Mesenteric fat pad (tissue), 1 donor: ENCODE measurements around the gene MMRN2. TPM values are rescaled to one million over a fixed set of nuclear protein-coding genes. Genes with fewer than 3 reads are reported as not detected.
A peak's percentile ranks its signal among the peaks of the same experiment; 100 is the strongest.
"Not testable (repeated sequence)": the region's sequence is repeated elsewhere in the genome, so short reads cannot be mapped to it uniquely, and the experiment has no call there.

Source experiments
- DNase-seq: peaks from one replicate; pipeline ENCODE4 v3.0.0-alpha.2; 2020; ENCODE audit warnings: low spot score
- total RNA-seq: library from RNA; stranded (reverse); fragmentation: NEBNext Ultra II Directional; extraction: Animal tissue kit (Norgen Biotek cat#: 25700); gene quantifications from one replicate; pipeline ENCODE4 v1.2.1, GENCODE V29; 2021
- donor health status: DM: yes; HTN: yes; CAD: no.

The MMRN2 gene
- total RNA-seq, 1 donor from 2014 or later = 78.4 TPM

DNA sequence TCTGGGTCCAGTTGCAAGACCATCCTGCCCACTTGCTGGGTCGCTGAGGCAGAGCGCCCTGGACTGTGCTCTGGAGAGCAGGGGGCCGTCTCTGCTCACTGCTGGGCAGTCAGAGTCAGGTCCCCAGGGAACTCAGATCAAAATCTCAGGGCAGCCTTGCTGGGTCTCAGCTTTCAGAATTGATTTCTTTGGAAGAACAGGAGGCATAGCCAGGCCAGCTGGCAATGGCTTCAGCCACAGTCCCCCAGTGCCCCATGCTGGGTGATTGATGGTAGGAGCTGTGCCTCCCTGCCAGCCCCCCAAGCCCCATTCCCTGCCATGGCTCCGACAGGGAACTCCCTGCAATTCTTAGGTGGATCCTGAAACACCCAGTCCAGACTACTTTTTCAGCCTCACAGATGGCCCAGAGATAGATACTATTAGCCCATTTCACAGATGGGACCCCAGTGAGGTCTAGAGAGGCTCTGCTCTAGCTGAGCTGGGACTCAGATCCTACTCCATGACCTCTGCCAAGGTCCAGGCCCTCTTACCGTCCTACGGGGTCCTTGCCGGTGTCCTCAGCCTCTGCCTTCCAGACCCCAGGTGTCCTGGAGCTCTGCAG lies 467 bp downstream of the MMRN2 start:
- DNase-seq = no peak

- DNase-seq = no peak
Measured at GRCh38 chr10:86956195-86956847, 1.1 kb downstream of the MMRN2 start.

DNA sequence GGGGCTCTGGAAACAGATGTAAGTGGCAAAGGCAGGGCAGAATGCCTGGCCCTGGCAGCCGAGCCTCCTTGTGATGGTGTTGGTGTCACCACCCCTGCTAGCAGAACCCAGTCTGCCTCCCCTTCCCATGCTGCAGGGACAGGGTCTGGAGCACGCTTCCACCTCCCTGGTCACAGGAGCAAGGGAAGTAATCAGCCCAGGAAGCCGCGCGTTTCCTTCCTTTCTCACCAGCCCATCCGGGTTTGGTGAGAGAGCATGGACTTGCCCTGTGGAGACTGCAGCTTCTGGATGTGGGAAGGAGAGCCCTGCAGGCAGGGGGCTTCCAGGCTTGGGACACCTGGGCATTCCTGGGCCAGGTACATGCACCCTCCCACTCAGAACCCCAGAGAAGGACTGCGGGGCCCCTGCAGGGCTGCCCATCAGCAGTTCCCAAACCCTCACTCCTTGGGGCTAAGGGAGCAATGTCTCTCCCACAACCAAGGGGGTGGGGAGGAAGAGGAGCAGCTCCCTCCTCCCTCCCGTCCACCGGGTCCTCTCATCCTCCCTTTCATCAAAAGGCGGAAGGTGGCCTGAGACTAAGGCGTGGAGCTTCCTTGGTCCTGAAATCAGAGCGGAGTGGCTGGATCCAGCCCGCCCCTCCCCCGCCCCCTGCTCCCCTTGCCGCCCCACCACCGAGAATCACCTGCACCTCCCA lies 1.8 kb downstream of the MMRN2 start:
- DNase-seq = no peak

DNA sequence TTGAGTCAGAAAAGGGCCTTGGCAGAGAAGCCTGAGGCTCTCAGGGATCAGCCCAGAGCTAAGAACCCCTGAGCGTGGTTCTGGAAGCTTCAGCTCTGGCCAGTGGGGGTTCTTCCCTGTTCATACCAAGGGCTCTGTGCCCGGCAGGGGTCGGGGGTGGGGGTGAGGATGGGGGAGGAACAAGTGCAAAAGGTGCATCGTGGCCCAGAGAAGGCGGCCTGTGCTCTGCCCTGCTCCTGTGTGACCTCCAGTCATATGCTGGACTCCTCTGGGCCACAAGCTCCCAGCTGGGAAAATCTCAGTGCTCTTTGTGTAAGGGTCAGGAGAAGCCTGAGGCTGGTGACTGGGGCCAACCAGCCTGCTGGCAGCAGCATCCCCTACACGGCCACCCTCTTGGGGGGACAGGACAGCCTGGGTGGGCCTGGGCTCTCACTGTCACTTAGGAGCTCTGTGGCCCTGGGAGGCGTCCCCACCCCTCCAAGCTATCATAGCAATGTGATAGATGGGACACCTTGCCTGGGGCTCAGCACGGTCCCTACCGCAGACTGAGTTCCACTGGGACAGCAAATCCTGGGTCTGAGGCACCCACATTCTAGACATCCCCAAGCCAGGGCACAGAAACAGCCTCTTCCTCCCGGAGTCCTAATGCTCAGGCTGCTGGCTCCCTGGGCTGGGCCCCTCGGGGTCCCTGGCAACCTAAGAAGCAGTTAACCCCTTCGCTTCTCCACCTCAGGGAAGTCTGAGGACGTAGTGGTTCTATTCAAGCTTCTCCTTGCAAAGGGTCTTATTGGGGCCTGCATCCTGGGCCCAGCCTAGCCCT lies 2.5 kb downstream of the MMRN2 start:
- no peak for DNase-seq

- no peak for DNase-seq
Measured at GRCh38 chr10:86953747-86954680, 3.4 kb downstream of the MMRN2 start.

DNA sequence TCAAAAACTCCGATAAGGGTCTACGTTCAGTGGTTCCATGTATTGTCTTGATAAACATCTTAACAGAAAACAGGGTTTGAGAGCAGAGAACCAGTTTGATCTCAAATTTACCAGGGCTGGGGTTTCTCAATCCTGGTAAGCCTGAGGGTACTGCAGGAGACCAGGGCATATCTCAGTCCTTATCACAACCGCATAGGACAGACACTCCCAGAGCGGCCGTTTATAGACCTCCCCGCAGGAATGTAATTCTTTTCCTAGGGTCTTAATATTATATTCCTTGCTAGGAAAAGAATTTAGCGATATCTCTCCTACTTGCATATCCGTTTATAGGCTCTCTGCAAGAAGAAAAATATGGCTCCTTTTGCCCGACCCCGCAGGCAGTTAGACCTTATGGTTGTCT lies 4.7 kb downstream of the MMRN2 start:
- DNase-seq = not testable (repeated sequence)

DNA sequence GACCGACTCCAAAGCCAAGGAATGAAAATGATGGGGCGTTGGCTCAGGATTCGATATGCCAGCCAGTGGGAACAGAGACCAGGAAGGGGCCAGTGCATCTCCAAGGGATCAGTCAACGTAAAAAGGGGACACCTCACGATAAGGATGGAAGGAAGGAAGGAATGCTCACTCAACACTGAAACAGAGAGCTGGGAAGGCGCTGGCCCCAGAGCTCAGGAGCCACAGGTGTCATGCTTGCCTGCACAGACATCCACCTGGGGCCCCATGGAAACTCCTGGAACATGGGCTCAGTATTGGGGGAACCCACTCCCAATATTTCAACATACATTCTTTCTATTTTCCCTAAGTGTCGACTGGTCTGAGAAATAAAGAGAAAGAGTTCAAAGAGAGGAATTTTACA lies 5.3 kb downstream of the MMRN2 start:
- no peak for DNase-seq

DNA sequence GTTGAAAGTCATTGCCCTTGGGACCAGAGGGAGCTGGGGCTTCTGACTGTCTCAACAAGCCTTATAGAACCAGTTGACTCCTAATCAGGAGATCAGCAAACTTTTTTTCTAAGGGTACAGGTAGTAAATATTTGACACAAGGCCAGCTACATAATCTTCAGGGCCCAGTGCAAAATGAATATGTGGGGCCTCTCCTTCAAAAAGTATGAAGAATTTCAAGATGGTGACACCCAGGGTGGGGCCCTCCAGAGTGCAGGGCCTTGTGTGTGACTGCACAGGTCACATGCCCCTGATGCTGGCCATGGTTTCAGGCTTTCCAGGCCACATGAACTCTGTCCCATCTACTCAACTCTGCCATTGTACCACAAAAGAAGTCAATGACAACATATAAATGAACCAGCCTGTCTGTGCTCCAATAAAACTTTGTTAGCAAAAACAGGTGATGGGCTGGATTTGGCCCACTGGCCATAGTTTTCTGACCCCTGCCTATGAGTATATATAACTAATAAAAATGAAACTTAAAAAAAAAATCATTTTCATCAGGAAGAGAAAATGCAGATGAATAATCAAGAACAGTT lies 6.1 kb downstream of the MMRN2 start:
- DNase-seq = no peak

DNA sequence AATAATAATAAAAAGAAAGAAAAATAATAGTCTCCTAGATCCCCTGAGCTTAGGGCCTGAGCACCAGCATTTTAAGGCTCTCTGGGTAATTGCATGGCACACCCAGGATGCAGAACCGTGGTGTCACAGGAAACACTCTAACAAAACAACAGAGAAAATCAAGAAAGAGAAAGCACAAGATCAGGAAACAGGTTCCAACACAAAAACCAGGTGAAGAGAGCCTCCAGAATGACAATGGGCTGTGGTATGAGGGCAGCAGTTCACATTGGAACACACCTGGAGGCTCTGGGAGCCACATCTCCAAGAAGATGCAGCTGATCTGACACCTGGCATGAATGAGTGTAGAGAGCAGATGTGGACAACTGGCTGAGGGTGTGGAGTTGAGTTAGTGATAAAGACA lies 7.1 kb downstream of the MMRN2 start:
- DNase-seq = no peak

DNA sequence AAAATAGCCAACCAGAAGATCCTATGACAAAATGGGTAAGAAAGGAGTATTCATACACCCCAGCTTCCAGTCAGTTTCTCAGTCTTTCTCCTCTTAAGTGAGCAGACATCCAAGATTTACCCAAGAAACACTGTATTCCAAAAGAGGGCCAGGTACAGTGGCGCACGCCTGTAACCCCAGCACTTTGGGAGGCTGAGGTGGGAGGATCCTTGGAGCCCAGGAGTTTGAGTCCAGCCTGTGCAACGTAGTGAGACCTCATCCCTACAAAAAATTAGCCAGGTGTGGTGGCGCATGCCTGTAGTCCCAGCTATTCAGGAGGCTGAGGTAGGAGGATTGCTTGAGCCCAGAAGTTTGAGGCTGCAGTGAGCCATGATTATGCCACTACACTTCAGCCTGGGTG lies 9.6 kb downstream of the MMRN2 start:
- peak; percentile 57 for DNase-seq

DNA sequence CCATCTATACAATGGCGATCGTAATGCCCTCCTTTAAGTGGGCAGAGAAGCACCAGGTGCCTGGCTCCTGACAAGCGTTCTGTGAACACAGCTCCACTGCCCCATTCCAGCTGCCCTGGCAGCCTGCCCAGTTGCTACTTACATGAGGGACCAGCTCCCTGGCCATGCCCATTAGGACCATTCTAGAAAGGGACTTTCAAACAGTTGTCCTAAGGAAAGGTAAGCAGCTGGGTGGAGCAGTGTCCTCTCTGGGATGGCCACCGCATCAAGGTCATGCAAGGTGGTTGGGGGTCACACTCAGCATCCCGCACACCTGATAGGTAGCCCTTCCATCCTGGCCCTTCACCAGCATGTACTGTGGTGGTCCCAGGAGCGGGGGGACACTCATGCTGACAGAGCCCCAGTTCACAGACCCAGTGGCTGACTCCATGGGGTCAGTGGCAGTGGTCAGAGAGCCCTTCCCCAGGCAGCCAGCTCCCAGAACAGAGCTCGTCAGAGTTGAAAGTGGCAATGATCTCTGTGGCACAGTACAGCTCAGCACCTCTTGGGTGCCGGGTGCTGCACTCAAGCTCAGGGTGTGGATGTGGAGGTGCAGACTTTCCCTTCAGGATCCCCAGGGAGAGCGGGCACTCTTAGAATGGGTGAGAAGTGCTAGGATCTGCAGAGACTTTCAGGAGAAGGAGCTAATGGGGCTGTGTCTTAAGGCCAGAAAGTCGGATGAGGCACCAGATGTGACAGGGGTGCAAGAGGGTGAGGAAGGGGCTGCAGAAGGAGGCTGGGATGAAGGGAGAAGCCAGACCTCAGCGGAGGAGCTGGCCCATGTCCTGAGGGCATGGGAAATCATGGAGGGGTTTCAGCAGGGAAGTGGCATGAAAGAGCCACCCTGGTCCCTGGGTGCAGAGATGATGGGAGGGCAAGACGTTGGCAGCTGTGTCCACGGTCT lies 10.9 kb downstream of the MMRN2 start:
- peak; percentile 89 for DNase-seq

DNA sequence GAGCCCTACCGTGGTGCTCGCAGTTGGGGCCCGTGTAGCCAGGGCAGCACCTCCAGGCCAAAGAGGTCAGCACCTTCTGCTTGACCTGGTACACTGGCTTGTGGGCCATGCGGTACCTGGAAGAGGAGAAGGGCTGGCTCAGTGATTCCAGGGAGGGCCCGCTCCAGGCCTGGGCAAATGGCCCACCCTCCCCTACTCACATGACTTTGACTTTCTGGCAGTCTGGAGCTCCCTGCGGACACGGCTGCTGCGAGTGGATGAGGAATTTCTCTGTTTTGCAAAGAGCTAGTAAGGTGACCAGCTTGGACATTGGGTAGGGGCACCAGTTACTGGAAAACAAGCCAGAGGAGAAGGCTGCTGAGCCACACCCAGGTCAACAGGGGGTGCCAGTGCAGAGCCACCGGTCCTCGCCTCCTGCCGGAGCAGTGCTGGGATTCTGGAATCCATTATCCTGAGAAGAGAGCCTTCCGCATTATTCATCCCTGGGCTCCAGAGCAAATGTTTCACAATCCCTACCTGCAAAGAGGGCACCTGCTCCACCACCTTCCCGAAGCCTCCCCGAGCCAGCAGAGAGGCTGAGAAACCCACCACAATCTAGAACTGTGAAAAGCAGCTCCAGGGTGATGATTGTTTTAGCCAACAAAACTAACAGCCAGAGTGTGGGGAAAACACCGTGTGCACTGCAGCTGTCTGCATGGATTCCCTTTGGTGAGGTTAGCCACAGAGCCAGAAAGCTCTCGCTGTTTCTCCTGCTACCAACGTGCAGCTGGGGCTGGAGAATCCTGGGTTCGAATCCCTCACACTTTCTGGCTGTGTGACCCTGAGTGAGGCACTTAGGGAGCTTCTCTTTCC lies 11.8 kb downstream of the MMRN2 start:
- DNase-seq = peak; percentile 84

GRCh38 chr10:86944907-86945306 lies 12.5 kb downstream of the MMRN2 start:
- DNase-seq = peak; percentile 39

- no peak for DNase-seq
Measured at GRCh38 chr10:86944471-86944870, 12.9 kb downstream of the MMRN2 start.

GRCh38 chr10:86944031-86944419 lies 13.4 kb downstream of the MMRN2 start:
- DNase-seq = no peak

DNA sequence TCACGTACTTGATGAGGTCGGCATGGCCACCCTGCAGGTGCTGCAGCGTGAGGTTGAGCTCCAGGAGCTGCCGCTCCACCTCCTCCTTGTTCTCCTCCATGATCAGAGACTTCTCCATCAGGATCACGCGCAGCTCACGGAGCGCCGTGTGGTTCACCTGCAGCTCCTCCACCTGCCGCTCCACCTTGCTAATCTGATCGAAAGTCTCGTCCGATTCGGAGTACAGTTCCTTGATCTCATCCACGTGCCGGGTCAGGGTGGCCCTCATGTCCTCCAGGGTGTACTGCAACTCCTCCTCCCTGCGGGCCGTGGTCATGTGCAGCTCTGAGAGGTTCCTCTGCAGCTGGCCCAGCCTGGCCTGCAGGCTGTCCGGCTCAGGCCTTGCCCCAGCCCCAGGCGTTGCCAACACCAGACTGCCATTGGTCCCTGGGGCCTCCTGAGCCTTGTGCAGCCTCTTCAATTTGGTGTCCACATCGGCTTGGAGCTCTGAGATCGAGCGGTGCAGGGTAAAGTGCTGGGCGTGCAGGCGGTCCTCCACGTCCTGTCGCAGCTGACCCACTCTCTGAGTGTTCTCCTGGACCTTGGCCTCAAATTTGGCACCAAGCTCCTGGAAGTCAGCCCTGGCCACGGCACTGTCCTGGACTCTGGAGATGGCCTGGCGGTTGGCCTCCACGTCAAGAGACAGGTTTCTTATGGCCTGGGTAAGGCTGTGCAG lies 13.9 kb downstream of the MMRN2 start:
- peak; percentile 86 for DNase-seq
